Hypothalamus (tissue), 51 donors: ENCODE results near the gene ITGB6.

ENCODE experiments used
- DNase-seq, 51 donors: peaks; one replicate each; lab custom pipeline; 2025; lab: John Stamatoyannopoulos, UW

Gene ITGB6

DNA sequence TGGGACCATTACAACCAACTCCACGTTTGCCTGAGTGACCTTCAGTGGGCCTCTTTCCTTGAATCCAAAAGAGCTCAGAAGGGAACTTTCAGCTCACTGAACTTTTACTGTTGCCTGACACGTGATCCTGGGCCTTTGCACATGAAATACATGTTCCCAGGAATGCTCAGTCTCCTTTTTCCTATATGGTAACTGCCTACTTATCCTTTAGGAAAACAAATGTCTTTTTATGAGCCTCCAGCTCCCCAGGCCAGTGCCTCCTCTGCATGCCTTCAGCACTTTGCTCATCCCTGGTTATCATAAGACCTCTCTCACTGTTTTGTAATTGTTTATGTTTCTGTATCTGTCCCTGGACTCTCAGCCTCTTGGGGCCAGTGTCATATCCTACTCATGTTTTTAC is 142.7 kb downstream of the ITGB6 start:
- no peak for DNase-seq

- no peak for DNase-seq
Measured at GRCh38 chr2:160055726-160056108, 144.4 kb downstream of the ITGB6 start.

- DNase-seq, result no peak
Measured at GRCh38 chr2:160054984-160055725, 144.9 kb downstream of the ITGB6 start.

DNA sequence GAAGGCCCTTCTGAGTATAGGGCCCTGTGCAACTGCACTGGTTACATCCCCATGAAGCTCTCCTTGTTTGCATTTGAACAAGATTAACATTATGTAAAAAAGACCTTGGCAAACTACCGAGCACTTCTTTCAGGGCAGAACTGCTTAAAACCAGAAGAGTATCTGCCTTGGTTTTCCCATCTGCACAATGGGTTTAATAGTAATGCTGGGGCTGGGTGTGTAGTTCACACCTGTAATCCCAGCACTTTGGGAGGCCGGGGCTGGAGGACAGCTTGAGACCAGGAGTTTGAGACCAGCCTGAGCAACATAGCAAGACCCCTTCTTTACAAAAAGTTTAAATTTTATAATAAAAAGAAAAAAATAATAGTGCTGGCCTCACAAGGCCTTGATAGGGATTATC is 146.1 kb downstream of the ITGB6 start:
- no peak for DNase-seq

GRCh38 chr2:160052531-160052930 is 147.5 kb downstream of the ITGB6 start:
- DNase-seq, result no peak

- no peak for DNase-seq
Measured at GRCh38 chr2:160051371-160051800, 148.7 kb downstream of the ITGB6 start.

GRCh38 chr2:160050147-160050546 is 149.9 kb downstream of the ITGB6 start:
- no peak for DNase-seq
